K562 (cell line): ENCODE results near the gene G6PC3. TPM values are rescaled to one million over a fixed set of nuclear protein-coding genes. Genes with fewer than 3 reads are reported as not detected.
A peak's percentile ranks its signal among the peaks of the same experiment; 100 is the strongest.

Source experiments
- ARNT ChIP-seq, 2 experiments: fragments of 450-650 bp; IDR thresholded peaks; 2 replicates each; pipeline ENCODE4 v1.6.1; 2016; ENCODE audit warnings: mild to moderate bottlenecking in 1 of 2
- BCOR ChIP-seq: fragments of 450-650 bp; IDR thresholded peaks from 2 replicates; pipeline ENCODE4 v1.6.1; 2016
- E2F1 ChIP-seq: sonication (generic); formaldehyde crosslinking; IDR thresholded peaks from 2 replicates; pipeline ENCODE4 v1.8.1; 2023; ENCODE audit warnings: mild to moderate bottlenecking, missing genetic modification reagents, moderate library complexity
- KDM1A ChIP-seq, 2 experiments: fragments of 450-650 bp; IDR thresholded peaks; 2 replicates each; pipeline ENCODE4 v1.6.1; 2016; ENCODE audit warnings: mild to moderate bottlenecking in 2 of 2
- KLF13 ChIP-seq: fragments of 450-650 bp; IDR thresholded peaks from 2 replicates; pipeline ENCODE4 v1.6.1; 2016; ENCODE audit warnings: missing genetic modification characterization, low read depth, mild to moderate bottlenecking, missing compliant biosample characterization, moderate library complexity, borderline replicate concordance
- LCOR ChIP-seq: sonication (generic); formaldehyde crosslinking; IDR thresholded peaks from 2 replicates; pipeline ENCODE4 v1.8.0; 2022; ENCODE audit warnings: mild to moderate bottlenecking, missing genetic modification reagents
- MCM3 ChIP-seq: fragments of 450-650 bp; IDR thresholded peaks from 2 replicates; pipeline ENCODE4 v1.6.1; 2016
- PREB ChIP-seq: sonication (generic); formaldehyde crosslinking; IDR thresholded peaks from 2 replicates; pipeline ENCODE4 v1.8.1; 2023; ENCODE audit warnings: mild to moderate bottlenecking, missing genetic modification reagents
- SMAD4 ChIP-seq: fragments of 250-450 bp; sonication (Bioruptor Pico); conservative IDR thresholded peaks from 2 replicates; pipeline ENCODE4 v1.8.0; 2021; ENCODE audit warnings: inconsistent platforms, mild to moderate bottlenecking, moderate library complexity
- TCF7 ChIP-seq: sonication (generic); IDR thresholded peaks from 2 replicates; pipeline ENCODE4 v1.6.1; 2016; ENCODE audit warnings: antibody characterized with exemption, borderline replicate concordance
- USF2 ChIP-seq: sonication (generic); formaldehyde crosslinking; IDR thresholded peaks from 2 replicates; pipeline ENCODE4 v1.5.0; 2020; ENCODE audit warnings: missing genetic modification reagents
- ZFP1 ChIP-seq: fragments of 450-650 bp; formaldehyde crosslinking; IDR thresholded peaks from 2 replicates; pipeline ENCODE4 v1.4.0; 2020; ENCODE audit warnings: mild to moderate bottlenecking, mixed read lengths
- ZNF785 ChIP-seq: fragments of 250-450 bp; sonication (Bioruptor Pico); IDR thresholded peaks from 2 replicates; pipeline ENCODE4 v1.4.0; 2020; ENCODE audit warnings: mild to moderate bottlenecking
- polyA plus RNA-seq, 8 experiments: library from polyadenylated mRNA; depleted of rRNA in 4 of 8; stranded (reverse) in 5 of 8; unstranded in 3 of 8; fragments of >200 nt; fragmentation: Nextera tagmentation in 2 of 8; fragmentation: Illumina TruSeq in 1 of 8; extraction: Ambion mirVana in 2 of 8; extraction: Trizol in 1 of 8; gene quantifications; 2 replicates each; pipeline versions ENCODE4 v1.2.1 to v1.2.3, GENCODE V29; 2011 to 2014; ENCODE audit warnings: inconsistent platforms in 1 of 8, missing spikeins in 1 of 8
- total RNA-seq, 7 experiments: library from RNA; depleted of rRNA in 6 of 7; stranded (reverse); fragments of >200 nt in 6 of 7; fragmentation: Illumina TruSeq in 2 of 7; extraction: Trizol in 2 of 7; gene quantifications; 2 replicates each; pipeline versions ENCODE4 v1.2.1 to v1.2.3, GENCODE V29; 2011 to 2021; ENCODE audit warnings: low replicate concordance in 1 of 7
- TF ChIP-seq, protein P1 (sequence below): fragments of 450-650 bp; IDR thresholded peaks from 2 replicates; pipeline ENCODE4 v1.6.1; 2017; ENCODE audit warnings: antibody characterized with exemption, mild to moderate bottlenecking
- TF ChIP-seq, protein P2 (sequence below): fragments of 250-450 bp; sonication (Bioruptor Pico); IDR thresholded peaks from 2 replicates; pipeline ENCODE4 v1.8.0; 2022; ENCODE audit warnings: inconsistent platforms, mild to moderate bottlenecking, moderate library complexity, borderline replicate concordance
- TF ChIP-seq, protein P3 (sequence below): sonication (generic); formaldehyde crosslinking; IDR thresholded peaks from 2 replicates; pipeline ENCODE4 v1.9.0; 2022; ENCODE audit warnings: mild to moderate bottlenecking, missing genetic modification reagents

Gene G6PC3
- total and polyA plus RNA-seq, 9 of the 15 experiments (the other 6 are each of a cell fraction or from before 2014, with no cell fraction given) = 10.4 to 57.8 (median 31.1) TPM

DNA sequence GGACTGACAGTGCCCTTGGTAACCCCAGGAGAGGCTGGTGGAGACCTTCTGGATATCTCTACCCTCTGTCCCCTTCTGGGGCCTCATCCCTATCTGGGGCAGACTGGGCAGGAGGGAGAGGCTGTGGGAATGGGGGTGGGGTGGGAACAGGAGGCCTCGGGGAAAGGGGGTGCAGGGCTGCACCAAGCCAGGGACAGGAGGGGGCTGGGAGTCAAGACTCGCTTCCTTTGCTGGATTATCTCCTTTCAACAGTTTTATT, 24.8 kb downstream of the G6PC3 start (continued):
- TF ChIP-seq, protein P1, sequence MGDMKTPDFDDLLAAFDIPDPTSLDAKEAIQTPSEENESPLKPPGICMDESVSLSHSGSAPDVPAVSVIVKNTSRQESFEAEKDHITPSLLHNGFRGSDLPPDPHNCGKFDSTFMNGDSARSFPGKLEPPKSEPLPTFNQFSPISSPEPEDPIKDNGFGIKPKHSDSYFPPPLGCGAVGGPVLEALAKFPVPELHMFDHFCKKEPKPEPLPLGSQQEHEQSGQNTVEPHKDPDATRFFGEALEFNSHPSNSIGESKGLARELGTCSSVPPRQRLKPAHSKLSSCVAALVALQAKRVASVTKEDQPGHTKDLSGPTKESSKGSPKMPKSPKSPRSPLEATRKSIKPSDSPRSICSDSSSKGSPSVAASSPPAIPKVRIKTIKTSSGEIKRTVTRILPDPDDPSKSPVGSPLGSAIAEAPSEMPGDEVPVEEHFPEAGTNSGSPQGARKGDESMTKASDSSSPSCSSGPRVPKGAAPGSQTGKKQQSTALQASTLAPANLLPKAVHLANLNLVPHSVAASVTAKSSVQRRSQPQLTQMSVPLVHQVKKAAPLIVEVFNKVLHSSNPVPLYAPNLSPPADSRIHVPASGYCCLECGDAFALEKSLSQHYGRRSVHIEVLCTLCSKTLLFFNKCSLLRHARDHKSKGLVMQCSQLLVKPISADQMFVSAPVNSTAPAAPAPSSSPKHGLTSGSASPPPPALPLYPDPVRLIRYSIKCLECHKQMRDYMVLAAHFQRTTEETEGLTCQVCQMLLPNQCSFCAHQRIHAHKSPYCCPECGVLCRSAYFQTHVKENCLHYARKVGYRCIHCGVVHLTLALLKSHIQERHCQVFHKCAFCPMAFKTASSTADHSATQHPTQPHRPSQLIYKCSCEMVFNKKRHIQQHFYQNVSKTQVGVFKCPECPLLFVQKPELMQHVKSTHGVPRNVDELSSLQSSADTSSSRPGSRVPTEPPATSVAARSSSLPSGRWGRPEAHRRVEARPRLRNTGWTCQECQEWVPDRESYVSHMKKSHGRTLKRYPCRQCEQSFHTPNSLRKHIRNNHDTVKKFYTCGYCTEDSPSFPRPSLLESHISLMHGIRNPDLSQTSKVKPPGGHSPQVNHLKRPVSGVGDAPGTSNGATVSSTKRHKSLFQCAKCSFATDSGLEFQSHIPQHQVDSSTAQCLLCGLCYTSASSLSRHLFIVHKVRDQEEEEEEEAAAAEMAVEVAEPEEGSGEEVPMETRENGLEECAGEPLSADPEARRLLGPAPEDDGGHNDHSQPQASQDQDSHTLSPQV = no peak
- TF ChIP-seq ZFP1 (CRISPR knock-in tag) (no peak), ARNT (IDR thresholded peaks at IDR 0.05) (0 out of 4 replicates have a peak, but pooled peaks of 1 of the 2 experiments have one; percentile 13), ZNF785 (CRISPR knock-in tag) (no peak), KDM1A (IDR thresholded peaks at IDR 0.05) (peak in 1 of 2 experiments; percentile 5; a peak in 1 of 4 replicates), LCOR (CRISPR knock-in tag) (0 out of 2 replicates have a peak, but pooled peaks have one; percentile 15), BCOR (peak; percentile 49), MCM3 (no peak), USF2 (no peak), PREB (CRISPR knock-in tag) (no peak), KLF13 (tag) (no peak), TCF7 (no peak), SMAD4 (no peak), E2F1 (no peak)
- TF ChIP-seq, protein P2, sequence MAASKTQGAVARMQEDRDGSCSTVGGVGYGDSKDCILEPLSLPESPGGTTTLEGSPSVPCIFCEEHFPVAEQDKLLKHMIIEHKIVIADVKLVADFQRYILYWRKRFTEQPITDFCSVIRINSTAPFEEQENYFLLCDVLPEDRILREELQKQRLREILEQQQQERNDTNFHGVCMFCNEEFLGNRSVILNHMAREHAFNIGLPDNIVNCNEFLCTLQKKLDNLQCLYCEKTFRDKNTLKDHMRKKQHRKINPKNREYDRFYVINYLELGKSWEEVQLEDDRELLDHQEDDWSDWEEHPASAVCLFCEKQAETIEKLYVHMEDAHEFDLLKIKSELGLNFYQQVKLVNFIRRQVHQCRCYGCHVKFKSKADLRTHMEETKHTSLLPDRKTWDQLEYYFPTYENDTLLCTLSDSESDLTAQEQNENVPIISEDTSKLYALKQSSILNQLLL (CRISPR knock-in tag) = no peak
- TF ChIP-seq, protein P3, sequence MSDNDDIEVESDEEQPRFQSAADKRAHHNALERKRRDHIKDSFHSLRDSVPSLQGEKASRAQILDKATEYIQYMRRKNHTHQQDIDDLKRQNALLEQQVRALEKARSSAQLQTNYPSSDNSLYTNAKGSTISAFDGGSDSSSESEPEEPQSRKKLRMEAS (CRISPR knock-in tag) = no peak
